Testis (tissue), 2 donors: Measurements from ENCODE around the gene ITPR2.

Experiments
- POLR2A ChIP-seq: fragments of 450-650 bp; IDR thresholded peaks from one replicate; pipeline ENCODE4 v1.6.1; 2017; ENCODE audit warnings: antibody characterized with exemption, mild to moderate bottlenecking, moderate library complexity
- TF ChIP-seq, protein P1 (sequence below), 3 experiments: fragments of 450-650 bp in 2 of 3; fragments of 200-600 bp in 1 of 3; sonication (generic) in 1 of 3; IDR thresholded peaks; one replicate each; pipeline ENCODE4 v1.5.1; 2016 to 2019; ENCODE audit warnings: antibody characterized with exemption in 3 of 3, mild to moderate bottlenecking in 2 of 3, moderate library complexity in 1 of 3

DNA sequence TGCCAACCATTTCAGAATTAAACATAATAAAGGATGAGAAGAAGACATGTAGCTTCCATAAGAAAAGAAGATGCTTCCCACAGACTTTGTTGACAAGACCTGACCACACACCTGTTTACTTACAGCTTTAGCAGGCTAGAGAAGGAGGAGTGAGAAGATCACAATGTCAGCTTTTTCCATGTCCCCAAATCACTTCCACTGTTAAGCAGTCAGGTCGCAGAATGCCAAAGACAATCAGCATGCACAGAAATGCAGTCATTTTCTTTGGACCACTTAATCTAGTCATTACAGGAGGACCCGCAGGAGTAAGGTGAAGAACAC, 322.7 kb downstream of the ITPR2 start:
- TF ChIP-seq, protein P1, sequence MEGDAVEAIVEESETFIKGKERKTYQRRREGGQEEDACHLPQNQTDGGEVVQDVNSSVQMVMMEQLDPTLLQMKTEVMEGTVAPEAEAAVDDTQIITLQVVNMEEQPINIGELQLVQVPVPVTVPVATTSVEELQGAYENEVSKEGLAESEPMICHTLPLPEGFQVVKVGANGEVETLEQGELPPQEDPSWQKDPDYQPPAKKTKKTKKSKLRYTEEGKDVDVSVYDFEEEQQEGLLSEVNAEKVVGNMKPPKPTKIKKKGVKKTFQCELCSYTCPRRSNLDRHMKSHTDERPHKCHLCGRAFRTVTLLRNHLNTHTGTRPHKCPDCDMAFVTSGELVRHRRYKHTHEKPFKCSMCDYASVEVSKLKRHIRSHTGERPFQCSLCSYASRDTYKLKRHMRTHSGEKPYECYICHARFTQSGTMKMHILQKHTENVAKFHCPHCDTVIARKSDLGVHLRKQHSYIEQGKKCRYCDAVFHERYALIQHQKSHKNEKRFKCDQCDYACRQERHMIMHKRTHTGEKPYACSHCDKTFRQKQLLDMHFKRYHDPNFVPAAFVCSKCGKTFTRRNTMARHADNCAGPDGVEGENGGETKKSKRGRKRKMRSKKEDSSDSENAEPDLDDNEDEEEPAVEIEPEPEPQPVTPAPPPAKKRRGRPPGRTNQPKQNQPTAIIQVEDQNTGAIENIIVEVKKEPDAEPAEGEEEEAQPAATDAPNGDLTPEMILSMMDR (IDR thresholded peaks at IDR 0.05) = no peak
- no peak for TF ChIP-seq POLR2A
